ENCODE results near the gene FGFR3. TPM values are rescaled to one million over a fixed set of nuclear protein-coding genes. Genes with fewer than 3 reads are reported as not detected.

FGFR3 gene
- total and polyA plus RNA-seq, 7 donors, result 0.16 to 14.0 (median 0.83) TPM

GRCh38 chr4:1779588-1780382 lies 13.3 kb upstream of the FGFR3 start:
- Histone ChIP-seq H3K27ac (no peak overlapping the region), H3K4me3 (no peak overlapping the region), H3K9me3 (no peaks in the 10 kb centered on the region), H3K36me3 (no peaks in the 10 kb centered on the region), H3K27me3 (peaks cover 0 to 12% (median 0%) of the 10 kb centered on the region in 3 donors), H3K4me1 (no peaks in the 10 kb centered on the region)
- no peak for DNase-seq
- intact Hi-C loops (cut with DNase I), result no loop called here
- TF ChIP-seq EP300 (IDR thresholded peaks at IDR 0.05) (no peak), POLR2A (IDR thresholded peaks at IDR 0.05) (no peak), CTCF (IDR thresholded peaks at IDR 0.05) (no peak), POLR2AphosphoS5 (IDR thresholded peaks at IDR 0.05) (no peak)
- 84 to 85% methylated on average over 18 of the region's 18 CpGs for WGBS, 2 donors

DNA sequence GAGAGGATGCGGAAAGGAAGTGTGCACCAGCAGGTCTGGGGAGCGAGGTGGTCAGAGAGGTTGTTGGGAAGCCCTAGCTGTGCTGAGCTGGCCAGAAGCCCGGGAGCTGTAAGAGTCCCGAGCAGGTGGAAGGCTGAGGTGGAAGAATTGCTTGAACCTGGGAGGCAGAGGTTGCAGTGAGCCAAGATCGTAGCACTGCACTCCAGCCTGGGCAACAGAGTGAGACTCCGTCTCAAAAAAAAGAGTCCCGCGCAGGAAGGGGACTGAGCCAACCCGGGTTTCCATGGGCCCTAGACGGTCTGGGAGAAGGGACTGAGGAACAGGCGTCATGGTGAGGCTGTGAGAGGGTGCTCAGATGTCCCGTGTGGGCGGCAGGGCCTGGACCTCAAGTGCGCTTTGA lies 12.7 kb upstream of the FGFR3 start:
- DNase-seq, result no peak
- 78 to 88% methylated on average over 14 of the region's 14 CpGs for WGBS, 2 donors
- H3K4me1 ChIP-seq, result no peaks in the 10 kb centered on the region
- H3K27me3 ChIP-seq, result peaks cover 0 to 12% (median 0%) of the 10 kb centered on the region in 3 donors
- H3K27ac ChIP-seq, result no peak overlapping the region
- no peak overlapping the region for H3K4me3 ChIP-seq
- no peaks in the 10 kb centered on the region for H3K9me3 ChIP-seq
- H3K36me3 ChIP-seq, result no peaks in the 10 kb centered on the region
- TF ChIP-seq POLR2A (IDR thresholded peaks at IDR 0.05) (no peak), CTCF (IDR thresholded peaks at IDR 0.05) (no peak), EP300 (IDR thresholded peaks at IDR 0.05) (no peak), POLR2AphosphoS5 (IDR thresholded peaks at IDR 0.05) (no peak)
- intact Hi-C loops (cut with DNase I), result no loop called here

- Histone ChIP-seq H3K27ac (no peak overlapping the region), H3K36me3 (no peaks in the 10 kb centered on the region), H3K4me1 (no peaks in the 10 kb centered on the region), H3K9me3 (no peaks in the 10 kb centered on the region), H3K4me3 (no peak overlapping the region), H3K27me3 (peaks cover 0 to 14% (median 0%) of the 10 kb centered on the region in 3 donors)
- intact Hi-C loops (cut with DNase I), result no loop called here
- no peak for TF ChIP-seq POLR2AphosphoS5 (IDR thresholded peaks at IDR 0.05)
- TF ChIP-seq EP300 (IDR thresholded peaks at IDR 0.05), result no peak
- no peak for TF ChIP-seq CTCF (IDR thresholded peaks at IDR 0.05)
- TF ChIP-seq POLR2A (IDR thresholded peaks at IDR 0.05), result no peak
- no peak for DNase-seq
- WGBS, 2 donors, result 71 to 86% methylated on average over 10 of the region's 10 CpGs
Observed at GRCh38 chr4:1783015-1783414, 10.1 kb upstream of the FGFR3 start.

DNA sequence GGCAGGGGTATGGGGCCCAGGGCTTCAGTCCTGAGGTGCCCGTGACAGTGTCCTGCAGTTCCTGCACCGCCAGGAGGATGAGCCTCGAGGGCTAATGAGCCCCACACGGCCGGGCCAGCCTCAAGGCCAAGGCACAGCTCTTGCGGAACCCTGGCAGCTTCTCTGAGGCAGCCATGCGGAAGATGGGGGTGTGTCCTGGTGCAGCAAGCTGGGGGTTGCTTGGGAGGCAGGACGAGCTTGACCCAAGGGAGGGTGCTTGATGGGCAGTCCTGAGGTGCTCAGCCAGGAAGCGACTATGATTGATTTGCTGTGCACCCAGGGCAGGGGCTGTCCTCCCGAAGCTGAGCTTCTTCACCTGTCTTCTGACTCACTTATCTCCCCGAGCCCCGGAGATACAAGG lies 9.1 kb upstream of the FGFR3 start:
- TF ChIP-seq CTCF (IDR thresholded peaks at IDR 0.05) (no peak), POLR2A (IDR thresholded peaks at IDR 0.05) (no peak), EP300 (IDR thresholded peaks at IDR 0.05) (no peak), POLR2AphosphoS5 (IDR thresholded peaks at IDR 0.05) (no peak)
- 80 to 88% methylated on average over 12 of the region's 12 CpGs for WGBS, 2 donors
- Histone ChIP-seq H3K9me3 (no peaks in the 10 kb centered on the region), H3K27ac (no peak overlapping the region), H3K4me1 (no peaks in the 10 kb centered on the region), H3K27me3 (peaks cover 0 to 6% (median 0%) of the 10 kb centered on the region in 3 donors), H3K4me3 (no peak overlapping the region), H3K36me3 (no peaks in the 10 kb centered on the region)
- intact Hi-C loops (cut with DNase I), result no loop called here
- DNase-seq, result no peak
